Epithelial cell of proximal tubule (primary cell): ENCODE measurements around the gene PMIS2. TPM values are rescaled to one million over a fixed set of nuclear protein-coding genes. Genes with fewer than 3 reads are reported as not detected.

Experiments used
- DNase-seq: peaks from one replicate; pipeline ENCODE4 v3.0.0-alpha.2; 2011; ENCODE audit warnings: low read depth
- H3K4me3 ChIP-seq: 2 replicates; pipeline ENCODE4 v1.5.1; 2011; ENCODE audit warnings: low read depth, mild to moderate bottlenecking, low read length
- CTCF ChIP-seq: conservative IDR thresholded peaks from 2 replicates; pipeline ENCODE4 v1.5.1; 2012; ENCODE audit warnings: low read depth, mild to moderate bottlenecking, low read length
- total RNA-seq: library from RNA; depleted of rRNA; stranded (reverse); fragments of >200 nt; gene quantifications from 2 replicates; pipeline ENCODE4 v1.2.3, GENCODE V29; 2015

Gene PMIS2
- total RNA-seq, 1 donor from 2014 or later, result not detected

- H3K4me3 ChIP-seq, result no peak overlapping the region
Observed at GRCh38 chr19:35551091-35551810, 34.7 kb upstream of the PMIS2 start.

GRCh38 chr19:35552534-35553384, 33.2 kb upstream of the PMIS2 start:
- no peak for TF ChIP-seq CTCF
- no peak for DNase-seq

More at GRCh38 chr19:35551091-35551810, 34.7 kb upstream of the PMIS2 start:
- TF ChIP-seq CTCF, result no peak
- DNase-seq, result no peak

GRCh38 chr19:35553385-35554000, 32.5 kb upstream of the PMIS2 start:
- no peak for DNase-seq
- TF ChIP-seq CTCF, result no peak
- no peak overlapping the region for H3K4me3 ChIP-seq

More at GRCh38 chr19:35552534-35553384, 33.2 kb upstream of the PMIS2 start:
- H3K4me3 ChIP-seq, result no peak overlapping the region

GRCh38 chr19:35554076-35554475, 31.9 kb upstream of the PMIS2 start:
- TF ChIP-seq CTCF, result no peak
- DNase-seq, result no peak
- no peak overlapping the region for H3K4me3 ChIP-seq

- no peak for DNase-seq
Observed at GRCh38 chr19:35555301-35556005, 30.5 kb upstream of the PMIS2 start.

More at GRCh38 chr19:35555301-35556005, 30.5 kb upstream of the PMIS2 start:
- H3K4me3 ChIP-seq, result no peak overlapping the region
- peak; percentile 13 for TF ChIP-seq CTCF
